ENCODE data around the gene TRAPPC12.

- TF ChIP-seq, protein P1, sequence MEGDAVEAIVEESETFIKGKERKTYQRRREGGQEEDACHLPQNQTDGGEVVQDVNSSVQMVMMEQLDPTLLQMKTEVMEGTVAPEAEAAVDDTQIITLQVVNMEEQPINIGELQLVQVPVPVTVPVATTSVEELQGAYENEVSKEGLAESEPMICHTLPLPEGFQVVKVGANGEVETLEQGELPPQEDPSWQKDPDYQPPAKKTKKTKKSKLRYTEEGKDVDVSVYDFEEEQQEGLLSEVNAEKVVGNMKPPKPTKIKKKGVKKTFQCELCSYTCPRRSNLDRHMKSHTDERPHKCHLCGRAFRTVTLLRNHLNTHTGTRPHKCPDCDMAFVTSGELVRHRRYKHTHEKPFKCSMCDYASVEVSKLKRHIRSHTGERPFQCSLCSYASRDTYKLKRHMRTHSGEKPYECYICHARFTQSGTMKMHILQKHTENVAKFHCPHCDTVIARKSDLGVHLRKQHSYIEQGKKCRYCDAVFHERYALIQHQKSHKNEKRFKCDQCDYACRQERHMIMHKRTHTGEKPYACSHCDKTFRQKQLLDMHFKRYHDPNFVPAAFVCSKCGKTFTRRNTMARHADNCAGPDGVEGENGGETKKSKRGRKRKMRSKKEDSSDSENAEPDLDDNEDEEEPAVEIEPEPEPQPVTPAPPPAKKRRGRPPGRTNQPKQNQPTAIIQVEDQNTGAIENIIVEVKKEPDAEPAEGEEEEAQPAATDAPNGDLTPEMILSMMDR (IDR thresholded peaks at IDR 0.05) = no peak
- no peak for TF ChIP-seq POLR2A (IDR thresholded peaks at IDR 0.05)
Measured at GRCh38 chr2:3441465-3441864, 62.0 kb downstream of the TRAPPC12 start.

Measured in esophagus squamous epithelium (tissue), 4 donors.